Esophagus squamous epithelium (tissue), 5 donors: ENCODE results near the gene CDK12. TPM values are rescaled to one million over a fixed set of nuclear protein-coding genes. Genes with fewer than 3 reads are reported as not detected.

ENCODE experiments used
- DNase-seq: peaks from one replicate; lab custom pipeline; 2025; lab: John Stamatoyannopoulos, UW
- H3K27ac ChIP-seq, 4 donors: fragments of 200-600 bp; sonication (generic); one replicate each; pipeline ENCODE4 v1.5.1; 2016 to 2019; ENCODE audit warnings: mild to moderate bottlenecking in 1 of 4
- H3K27me3 ChIP-seq, 4 donors: fragments of 200-600 bp; sonication (generic); 1 replicate in 3 of 4; 2 replicates in 1 of 4; pipeline versions ENCODE4 v1.5.1 to v1.6.0; 2017 to 2021; ENCODE audit warnings: antibody characterized with exemption in 1 of 4
- H3K36me3 ChIP-seq, 3 donors: fragments of 200-600 bp; sonication (generic); one replicate each; pipeline ENCODE4 v1.5.1; 2016 to 2019
- H3K4me1 ChIP-seq, 3 donors: fragments of 200-600 bp; sonication (generic); one replicate each; pipeline ENCODE4 v1.5.1; 2017 to 2019
- H3K4me3 ChIP-seq, 4 donors: fragments of 200-600 bp; sonication (generic); 1 replicate in 3 of 4; 2 replicates in 1 of 4; pipeline ENCODE4 v1.5.1; 2016 to 2019; ENCODE audit warnings: mild to moderate bottlenecking in 2 of 4, moderate library complexity in 1 of 4
- H3K9me3 ChIP-seq, 3 donors: fragments of 200-600 bp; sonication (generic); one replicate each; pipeline ENCODE4 v1.5.1; 2016 to 2019
- POLR2A ChIP-seq, 4 donors: fragments of 450-650 bp; IDR thresholded peaks; one replicate each; pipeline ENCODE4 v1.6.1; 2017; ENCODE audit warnings: antibody characterized with exemption in 4 of 4, mild to moderate bottlenecking in 4 of 4, moderate library complexity in 3 of 4
- WGBS, 2 donors: methylation state at CpG; one replicate each; pipeline ENCODE4 v1.1.5; 2018; 5-methylcytosine and 5-hydroxymethylcytosine counted together
- intact Hi-C: fragments of 100-400 bp; cut with DNase I; formaldehyde crosslinking; loops from one replicate; pipeline ENCODE4 v1.15.0; 2022
- total RNA-seq, 4 donors: library from RNA; depleted of rRNA; stranded (reverse); fragments of >200 nt; gene quantifications; one replicate each; pipeline ENCODE4 v1.1.0, GENCODE V29; 2016
- TF ChIP-seq, protein P1 (sequence below), 6 experiments: fragments of 450-650 bp in 4 of 6; fragments of 200-600 bp in 2 of 6; sonication (generic) in 2 of 6; IDR thresholded peaks; one replicate each; pipeline ENCODE4 v1.5.1; 2016 to 2019; ENCODE audit warnings: antibody characterized with exemption in 6 of 6, mild to moderate bottlenecking in 4 of 6, moderate library complexity in 4 of 6
- donor health status: DM: yes; HTN: yes; CAD: no.

The CDK12 gene
- total RNA-seq, 4 donors from 2014 or later: 22.9 to 47.3 (median 33.5) TPM

DNA sequence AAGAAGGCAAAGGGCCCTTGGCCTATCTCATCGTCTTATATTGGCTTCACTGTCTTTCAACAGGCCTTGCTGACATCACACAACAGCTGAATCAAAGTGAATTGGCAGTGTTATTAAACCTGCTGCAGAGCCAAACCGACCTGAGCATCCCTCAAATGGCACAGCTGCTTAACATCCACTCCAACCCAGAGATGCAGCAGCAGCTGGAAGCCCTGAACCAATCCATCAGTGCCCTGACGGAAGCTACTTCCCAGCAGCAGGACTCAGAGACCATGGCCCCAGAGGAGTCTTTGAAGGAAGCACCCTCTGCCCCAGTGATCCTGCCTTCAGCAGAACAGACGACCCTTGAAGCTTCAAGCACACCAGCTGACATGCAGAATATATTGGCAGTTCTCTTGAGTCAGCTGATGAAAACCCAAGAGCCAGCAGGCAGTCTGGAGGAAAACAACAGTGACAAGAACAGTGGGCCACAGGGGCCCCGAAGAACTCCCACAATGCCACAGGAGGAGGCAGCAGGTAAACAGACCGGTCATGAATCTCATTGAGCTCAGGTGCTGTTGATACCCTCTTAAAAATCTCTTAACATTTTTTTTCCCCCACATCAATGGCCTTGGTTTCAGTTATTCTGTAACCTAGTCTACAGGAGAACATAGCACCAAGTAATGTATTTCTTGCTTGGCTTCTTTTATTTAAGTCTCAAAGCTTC is 64.7 kb downstream of the CDK12 start:
- peaks cover 17 to 100% (median 76%) of the 10 kb centered on the region in 3 donors for H3K36me3 ChIP-seq
- no peak for DNase-seq
- no peak for TF ChIP-seq POLR2A (IDR thresholded peaks at IDR 0.05)

DNA sequence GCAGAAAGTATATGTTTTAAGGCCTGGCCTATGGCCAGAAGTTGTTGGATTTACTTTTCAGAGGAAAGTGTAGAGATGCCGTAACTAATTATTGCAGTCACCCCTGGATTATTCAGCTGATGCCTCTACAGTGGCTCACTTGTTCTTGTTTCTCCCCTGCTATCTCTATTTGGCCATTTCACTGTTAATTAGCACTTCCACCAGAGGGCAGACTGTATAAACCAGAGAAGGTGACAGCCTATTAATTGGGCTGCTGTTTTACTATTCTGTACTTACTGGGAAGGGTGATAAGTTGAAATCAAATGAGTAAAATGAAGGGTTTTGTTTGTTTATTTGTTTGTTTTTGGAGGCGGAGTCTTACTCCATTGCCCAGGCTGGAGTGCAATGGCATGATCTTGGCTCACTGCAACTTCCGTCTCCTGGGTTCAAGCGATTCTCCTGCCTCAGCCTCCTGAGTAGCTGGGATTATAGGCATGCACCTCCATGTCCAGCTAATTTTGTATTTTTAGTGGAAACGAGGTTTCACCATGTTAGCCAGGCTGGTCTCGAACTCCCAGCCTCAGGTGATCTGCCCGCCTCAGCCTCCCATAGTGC is 66.0 kb downstream of the CDK12 start:
- intact Hi-C loops: no loop called here
- Histone ChIP-seq H3K36me3 (peaks cover 20 to 100% (median 67%) of the 10 kb centered on the region in 3 donors), H3K27me3 (no peaks in the 10 kb centered on the region), H3K9me3 (no peaks in the 10 kb centered on the region), H3K4me1 (peaks cover 0 to 17% (median 0%) of the 10 kb centered on the region in 3 donors), H3K4me3 (no peak overlapping the region), H3K27ac (no peak overlapping the region)
- 90% methylated on average over 6 to 7 of the region's 7 CpGs for WGBS, 2 donors
- DNase-seq: no peak
- TF ChIP-seq, protein P1, sequence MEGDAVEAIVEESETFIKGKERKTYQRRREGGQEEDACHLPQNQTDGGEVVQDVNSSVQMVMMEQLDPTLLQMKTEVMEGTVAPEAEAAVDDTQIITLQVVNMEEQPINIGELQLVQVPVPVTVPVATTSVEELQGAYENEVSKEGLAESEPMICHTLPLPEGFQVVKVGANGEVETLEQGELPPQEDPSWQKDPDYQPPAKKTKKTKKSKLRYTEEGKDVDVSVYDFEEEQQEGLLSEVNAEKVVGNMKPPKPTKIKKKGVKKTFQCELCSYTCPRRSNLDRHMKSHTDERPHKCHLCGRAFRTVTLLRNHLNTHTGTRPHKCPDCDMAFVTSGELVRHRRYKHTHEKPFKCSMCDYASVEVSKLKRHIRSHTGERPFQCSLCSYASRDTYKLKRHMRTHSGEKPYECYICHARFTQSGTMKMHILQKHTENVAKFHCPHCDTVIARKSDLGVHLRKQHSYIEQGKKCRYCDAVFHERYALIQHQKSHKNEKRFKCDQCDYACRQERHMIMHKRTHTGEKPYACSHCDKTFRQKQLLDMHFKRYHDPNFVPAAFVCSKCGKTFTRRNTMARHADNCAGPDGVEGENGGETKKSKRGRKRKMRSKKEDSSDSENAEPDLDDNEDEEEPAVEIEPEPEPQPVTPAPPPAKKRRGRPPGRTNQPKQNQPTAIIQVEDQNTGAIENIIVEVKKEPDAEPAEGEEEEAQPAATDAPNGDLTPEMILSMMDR (IDR thresholded peaks at IDR 0.05): peak in 5 of 6 experiments; percentile 22 to 48 (median 42)
- no peak for TF ChIP-seq POLR2A (IDR thresholded peaks at IDR 0.05)

More for the DNA sequence above, 64.7 kb downstream of the CDK12 start:
- no peaks in the 10 kb centered on the region for H3K9me3 ChIP-seq
- WGBS, 2 donors: 65 to 76% methylated on average over 4 of the region's 6 CpGs
- intact Hi-C loops: no loop called here
- H3K4me1 ChIP-seq: peaks cover 0 to 12% (median 0%) of the 10 kb centered on the region in 3 donors
- no peaks in the 10 kb centered on the region for H3K27me3 ChIP-seq
- H3K27ac ChIP-seq: no peak overlapping the region
- H3K4me3 ChIP-seq: no peak overlapping the region

DNA sequence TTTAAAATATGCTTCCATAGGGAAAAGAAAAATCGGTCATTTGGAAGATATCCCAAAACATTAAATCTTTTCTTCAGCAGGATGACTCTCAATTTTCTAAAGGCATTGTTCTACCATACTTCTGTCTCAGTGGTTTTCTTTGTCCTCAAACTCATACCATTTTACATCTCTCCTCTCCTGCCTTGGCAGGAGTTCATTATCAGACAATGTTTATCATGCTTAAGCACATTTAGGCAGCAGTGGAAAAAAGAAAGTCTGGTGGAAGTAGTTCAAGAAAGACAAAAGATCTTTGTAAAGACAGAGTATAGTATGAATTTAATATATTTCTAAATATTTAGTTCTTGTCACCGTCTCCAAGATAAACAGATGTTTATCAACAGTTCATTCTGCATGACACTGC is 68.2 kb downstream of the CDK12 start:
- H3K36me3 ChIP-seq: peaks cover 17 to 83% (median 49%) of the 10 kb centered on the region in 3 donors
- DNase-seq: no peak
- peaks cover 0 to 17% (median 0%) of the 10 kb centered on the region in 3 donors for H3K4me1 ChIP-seq
- TF ChIP-seq POLR2A (IDR thresholded peaks at IDR 0.05): no peak
- no peaks in the 10 kb centered on the region for H3K27me3 ChIP-seq
- no peak overlapping the region for H3K27ac ChIP-seq
- H3K4me3 ChIP-seq: no peak overlapping the region
- intact Hi-C loops: no loop called here
- WGBS, 2 donors: 44 to 55% methylated on average over 2 of the region's 2 CpGs
- no peaks in the 10 kb centered on the region for H3K9me3 ChIP-seq

DNA sequence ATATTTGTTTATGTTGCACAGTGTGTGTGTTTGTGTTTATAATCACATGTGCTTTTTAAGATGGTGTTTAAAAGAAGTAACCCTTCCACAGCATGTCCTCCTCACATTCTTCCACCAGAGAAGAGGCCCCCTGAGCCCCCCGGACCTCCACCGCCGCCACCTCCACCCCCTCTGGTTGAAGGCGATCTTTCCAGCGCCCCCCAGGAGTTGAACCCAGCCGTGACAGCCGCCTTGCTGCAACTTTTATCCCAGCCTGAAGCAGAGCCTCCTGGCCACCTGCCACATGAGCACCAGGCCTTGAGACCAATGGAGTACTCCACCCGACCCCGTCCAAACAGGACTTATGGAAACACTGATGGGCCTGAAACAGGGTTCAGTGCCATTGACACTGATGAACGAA is 69.2 kb downstream of the CDK12 start:
- Histone ChIP-seq H3K36me3 (peaks cover 13 to 73% (median 39%) of the 10 kb centered on the region in 3 donors), H3K4me3 (no peak overlapping the region), H3K9me3 (no peaks in the 10 kb centered on the region), H3K27me3 (no peaks in the 10 kb centered on the region), H3K27ac (no peak overlapping the region), H3K4me1 (peaks cover 0 to 17% (median 0%) of the 10 kb centered on the region in 3 donors)
- TF ChIP-seq POLR2A (IDR thresholded peaks at IDR 0.05): no peak
- TF ChIP-seq, protein P1 (IDR thresholded peaks at IDR 0.05): no peak
- WGBS, 2 donors: 75 to 79% methylated on average over 5 to 9 of the region's 10 CpGs
- intact Hi-C loops: no loop called here
- DNase-seq: no peak

DNA sequence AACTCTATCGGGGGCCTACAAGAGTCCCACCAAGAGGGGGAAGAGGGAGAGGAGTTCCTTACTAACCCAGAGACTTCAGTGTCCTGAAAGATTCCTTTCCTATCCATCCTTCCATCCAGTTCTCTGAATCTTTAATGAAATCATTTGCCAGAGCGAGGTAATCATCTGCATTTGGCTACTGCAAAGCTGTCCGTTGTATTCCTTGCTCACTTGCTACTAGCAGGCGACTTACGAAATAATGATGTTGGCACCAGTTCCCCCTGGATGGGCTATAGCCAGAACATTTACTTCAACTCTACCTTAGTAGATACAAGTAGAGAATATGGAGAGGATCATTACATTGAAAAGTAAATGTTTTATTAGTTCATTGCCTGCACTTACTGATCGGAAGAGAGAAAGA is 70.0 kb downstream of the CDK12 start:
- no peak overlapping the region for H3K27ac ChIP-seq
- no peak overlapping the region for H3K4me3 ChIP-seq
- peaks cover 0 to 17% (median 0%) of the 10 kb centered on the region in 3 donors for H3K4me1 ChIP-seq
- 84 to 92% methylated on average over 6 of the region's 6 CpGs for WGBS, 2 donors
- no peaks in the 10 kb centered on the region for H3K9me3 ChIP-seq
- H3K27me3 ChIP-seq: no peaks in the 10 kb centered on the region
- no peak for DNase-seq
- TF ChIP-seq, protein P1 (IDR thresholded peaks at IDR 0.05): no peak
- no peak for TF ChIP-seq POLR2A (IDR thresholded peaks at IDR 0.05)
- intact Hi-C loops: no loop called here
- H3K36me3 ChIP-seq: peaks cover 9 to 66% (median 32%) of the 10 kb centered on the region in 3 donors

DNA sequence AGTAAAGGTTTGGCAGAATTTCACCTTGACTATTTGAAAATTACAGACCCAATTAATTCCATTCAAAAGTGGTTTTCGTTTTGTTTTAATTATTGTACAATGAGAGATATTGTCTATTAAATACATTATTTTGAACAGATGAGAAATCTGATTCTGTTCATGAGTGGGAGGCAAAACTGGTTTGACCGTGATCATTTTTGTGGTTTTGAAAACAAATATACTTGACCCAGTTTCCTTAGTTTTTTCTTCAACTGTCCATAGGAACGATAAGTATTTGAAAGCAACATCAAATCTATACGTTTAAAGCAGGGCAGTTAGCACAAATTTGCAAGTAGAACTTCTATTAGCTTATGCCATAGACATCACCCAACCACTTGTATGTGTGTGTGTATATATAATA is 72.6 kb downstream of the CDK12 start:
- H3K4me3 ChIP-seq: no peak overlapping the region
- DNase-seq: no peak
- no peaks in the 10 kb centered on the region for H3K27me3 ChIP-seq
- H3K27ac ChIP-seq: no peak overlapping the region
- WGBS, 2 donors: 47 to 53% methylated on average over 4 of the region's 4 CpGs
- H3K4me1 ChIP-seq: peaks cover 0 to 21% (median 0%) of the 10 kb centered on the region in 3 donors
- peaks cover 9 to 39% (median 10%) of the 10 kb centered on the region in 3 donors for H3K36me3 ChIP-seq
- H3K9me3 ChIP-seq: no peaks in the 10 kb centered on the region
- intact Hi-C loops: no loop called here
- TF ChIP-seq, protein P1 (IDR thresholded peaks at IDR 0.05): no peak
- TF ChIP-seq POLR2A (IDR thresholded peaks at IDR 0.05): no peak
